Natural killer cell (primary cell): ENCODE results near the gene SENP1. TPM values are rescaled to one million over a fixed set of nuclear protein-coding genes. Genes with fewer than 3 reads are reported as not detected.

ENCODE experiments used
- ATAC-seq, 3 donors: fragments of 150-1000 bp in 2 of 3; fragments of 200-7000 bp in 1 of 3; cut with Tn5 transposase; 1 replicate in 1 of 3; 2 replicates in 2 of 3; pipeline ENCODE4 v1.10.0; 2021; ENCODE audit warnings: mild to moderate bottlenecking in 2 of 3, moderate library complexity in 2 of 3
- DNase-seq, 2 donors: peaks; one replicate each; pipeline versions ENCODE4 v3.0.0 to v3.0.0-alpha.2; 2013 to 2021; ENCODE audit warnings: mixed read lengths in 1 of 2
- H3K27ac ChIP-seq: one replicate; pipeline ENCODE4 v1.5.1; 2013; ENCODE audit warnings: mild to moderate bottlenecking, low read length
- H3K27me3 ChIP-seq: one replicate; pipeline ENCODE4 v1.6.1; 2013; ENCODE audit warnings: low read length; ENCODE audit not compliant: control insufficient read depth, insufficient read depth
- H3K36me3 ChIP-seq: one replicate; pipeline ENCODE4 v1.6.1; 2013; ENCODE audit warnings: low read length; ENCODE audit not compliant: control insufficient read depth, insufficient read depth
- H3K4me1 ChIP-seq: one replicate; pipeline ENCODE4 v1.6.1; 2013; ENCODE audit warnings: low read length; ENCODE audit not compliant: control insufficient read depth, insufficient read depth
- H3K4me3 ChIP-seq: one replicate; pipeline ENCODE4 v1.5.1; 2013; ENCODE audit warnings: low read length
- H3K9me3 ChIP-seq: one replicate; pipeline ENCODE4 v1.6.1; 2013; ENCODE audit warnings: low read length; ENCODE audit not compliant: control insufficient read depth, insufficient read depth
- H3K27ac Mint-ChIP-seq, 2 donors: one replicate each; pipeline ENCODE4 v1.8.0; 2022; ENCODE audit warnings: mild to moderate bottlenecking in 2 of 2, mixed read lengths in 2 of 2, moderate library complexity in 1 of 2
- H3K27me3 Mint-ChIP-seq, 2 donors: one replicate each; pipeline ENCODE4 v1.8.0; 2022; ENCODE audit warnings: low read depth in 2 of 2, mixed read lengths in 2 of 2
- H3K36me3 Mint-ChIP-seq: one replicate; pipeline ENCODE4 v1.8.0; 2022; ENCODE audit warnings: mixed read lengths
- H3K4me1 Mint-ChIP-seq, 2 donors: one replicate each; pipeline ENCODE4 v1.8.0; 2022; ENCODE audit warnings: mixed read lengths in 2 of 2
- H3K4me3 Mint-ChIP-seq: one replicate; pipeline ENCODE4 v1.8.0; 2022; ENCODE audit warnings: mild to moderate bottlenecking, moderate library complexity, mixed read lengths
- H3K9me3 Mint-ChIP-seq, 2 donors: one replicate each; pipeline ENCODE4 v1.8.0; 2022; ENCODE audit warnings: mixed read lengths in 2 of 2
- WGBS: methylation state at CpG from one replicate; pipeline ENCODE4 v1.1.7; 2013; ENCODE audit warnings: missing lambda C conversion rate; ENCODE audit not compliant: insufficient coverage; 5-methylcytosine and 5-hydroxymethylcytosine counted together
- intact Hi-C: fragments of 100-400 bp; cut with micrococcal nuclease; formaldehyde crosslinking; loops from one replicate; pipeline ENCODE4 v1.14.2; 2022
- total RNA-seq, 4 donors: library from RNA; stranded (reverse); fragments of 120-200 nt in 1 of 4; gene quantifications; one replicate each; pipeline versions ENCODE4 v1.2.3 to v1.2.4, GENCODE V29; 2013 to 2022
- TF ChIP-seq, protein P1 (sequence below): fragments of 200-600 bp; IDR thresholded peaks from one replicate; pipeline ENCODE4 v1.8.0; 2022; ENCODE audit warnings: antibody characterized with exemption

Gene SENP1
- total RNA-seq, 3 donors from 2014 or later (not counting 1 experiment from before 2014, with no cell fraction given) = 35.6 to 39.6 (median 36.8) TPM

- DNase-seq (no peak), ATAC-seq (no peak)
- H3K27ac Mint-ChIP-seq = no peak overlapping the region
- 100% methylated on average over 2 of the region's 2 CpGs for WGBS
- H3K9me3 ChIP-seq = no peaks in the 10 kb centered on the region
- H3K27me3 Mint-ChIP-seq = no peaks in the 10 kb centered on the region
- H3K36me3 ChIP-seq = peaks cover 54% of the 10 kb centered on the region
- no peaks in the 10 kb centered on the region for H3K4me1 ChIP-seq
- H3K4me3 ChIP-seq = no peak overlapping the region
- intact Hi-C loops = no loop called here
- H3K36me3 Mint-ChIP-seq = peaks cover 19% of the 10 kb centered on the region
- peaks cover 7 to 11% of the 10 kb centered on the region in 2 donors for H3K4me1 Mint-ChIP-seq
- H3K4me3 Mint-ChIP-seq = no peak overlapping the region
- no peaks in the 10 kb centered on the region for H3K9me3 Mint-ChIP-seq
- no peak overlapping the region for H3K27ac ChIP-seq
- TF ChIP-seq, protein P1, sequence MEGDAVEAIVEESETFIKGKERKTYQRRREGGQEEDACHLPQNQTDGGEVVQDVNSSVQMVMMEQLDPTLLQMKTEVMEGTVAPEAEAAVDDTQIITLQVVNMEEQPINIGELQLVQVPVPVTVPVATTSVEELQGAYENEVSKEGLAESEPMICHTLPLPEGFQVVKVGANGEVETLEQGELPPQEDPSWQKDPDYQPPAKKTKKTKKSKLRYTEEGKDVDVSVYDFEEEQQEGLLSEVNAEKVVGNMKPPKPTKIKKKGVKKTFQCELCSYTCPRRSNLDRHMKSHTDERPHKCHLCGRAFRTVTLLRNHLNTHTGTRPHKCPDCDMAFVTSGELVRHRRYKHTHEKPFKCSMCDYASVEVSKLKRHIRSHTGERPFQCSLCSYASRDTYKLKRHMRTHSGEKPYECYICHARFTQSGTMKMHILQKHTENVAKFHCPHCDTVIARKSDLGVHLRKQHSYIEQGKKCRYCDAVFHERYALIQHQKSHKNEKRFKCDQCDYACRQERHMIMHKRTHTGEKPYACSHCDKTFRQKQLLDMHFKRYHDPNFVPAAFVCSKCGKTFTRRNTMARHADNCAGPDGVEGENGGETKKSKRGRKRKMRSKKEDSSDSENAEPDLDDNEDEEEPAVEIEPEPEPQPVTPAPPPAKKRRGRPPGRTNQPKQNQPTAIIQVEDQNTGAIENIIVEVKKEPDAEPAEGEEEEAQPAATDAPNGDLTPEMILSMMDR = no peak
- H3K27me3 ChIP-seq = no peaks in the 10 kb centered on the region
These were observed 38.0 kb upstream of the SENP1 start for GRCh38 chr12:48143898-48144297.

- Histone ChIP-seq H3K27ac (no peak overlapping the region), H3K4me1 (no peaks in the 10 kb centered on the region), H3K4me3 (no peak overlapping the region), H3K27me3 (no peaks in the 10 kb centered on the region), H3K36me3 (peaks cover 50% of the 10 kb centered on the region), H3K9me3 (no peaks in the 10 kb centered on the region)
- Mint-ChIP-seq H3K27ac (no peak overlapping the region), H3K36me3 (peaks cover 16% of the 10 kb centered on the region), H3K4me1 (peaks cover 7 to 11% of the 10 kb centered on the region in 2 donors), H3K4me3 (no peak overlapping the region), H3K27me3 (no peaks in the 10 kb centered on the region), H3K9me3 (no peaks in the 10 kb centered on the region)
- WGBS = 94% methylated on average over 6 of the region's 7 CpGs
- TF ChIP-seq, protein P1 = no peak
- intact Hi-C loops = no loop called here
- ATAC-seq (no peak), DNase-seq (no peak)
These were observed 37.2 kb upstream of the SENP1 start for GRCh38 chr12:48142818-48143674.

DNA sequence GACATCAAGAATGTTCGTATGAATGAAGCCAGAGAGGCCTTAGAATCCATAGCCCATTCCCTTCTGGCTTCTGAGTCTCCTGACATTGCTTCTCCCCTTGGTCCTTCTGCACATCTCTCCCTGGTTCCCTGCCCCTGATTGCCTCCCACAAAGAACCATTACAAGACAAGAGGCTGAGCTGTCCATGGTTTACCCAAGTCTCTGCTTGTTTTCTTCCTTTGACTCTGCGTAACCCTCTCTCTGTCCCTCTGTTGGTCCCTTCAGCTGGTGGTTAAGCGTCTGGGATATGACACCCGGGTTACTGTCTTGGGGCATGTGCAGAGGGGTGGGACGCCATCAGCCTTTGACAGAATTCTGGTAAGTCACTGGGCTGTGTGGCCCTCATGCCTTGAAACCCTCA, 29.1 kb upstream of the SENP1 start:
- Mint-ChIP-seq H3K4me1 (no peaks in the 10 kb centered on the region), H3K4me3 (no peak overlapping the region), H3K36me3 (no peaks in the 10 kb centered on the region), H3K27me3 (no peaks in the 10 kb centered on the region), H3K27ac (no peak overlapping the region), H3K9me3 (no peaks in the 10 kb centered on the region)
- H3K27me3 ChIP-seq = no peaks in the 10 kb centered on the region
- H3K9me3 ChIP-seq = no peaks in the 10 kb centered on the region
- intact Hi-C loops = no loop called here
- H3K27ac ChIP-seq = no peak overlapping the region
- TF ChIP-seq, protein P1 = no peak
- DNase-seq (no peak), ATAC-seq (no peak)
- 93% methylated on average over 5 of the region's 5 CpGs for WGBS
- no peaks in the 10 kb centered on the region for H3K4me1 ChIP-seq
- H3K4me3 ChIP-seq = no peak overlapping the region
- no peaks in the 10 kb centered on the region for H3K36me3 ChIP-seq
